GM10266 (cell line): ENCODE results near the gene ABCC3.
A peak's percentile ranks its signal among the peaks of the same experiment; 100 is the strongest.

Experiments used
- DNase-seq: peaks from one replicate; pipeline ENCODE4 v3.0.0; 2012; ENCODE audit errors: extremely low spot score
- TF ChIP-seq, protein P1 (sequence below): IDR thresholded peaks from 2 replicates; pipeline ENCODE4 v1.5.1; 2012; ENCODE audit warnings: mild to moderate bottlenecking, low read depth; ENCODE audit not compliant: control insufficient read depth, insufficient read depth; ENCODE audit errors: missing control alignments

The ABCC3 gene

DNA sequence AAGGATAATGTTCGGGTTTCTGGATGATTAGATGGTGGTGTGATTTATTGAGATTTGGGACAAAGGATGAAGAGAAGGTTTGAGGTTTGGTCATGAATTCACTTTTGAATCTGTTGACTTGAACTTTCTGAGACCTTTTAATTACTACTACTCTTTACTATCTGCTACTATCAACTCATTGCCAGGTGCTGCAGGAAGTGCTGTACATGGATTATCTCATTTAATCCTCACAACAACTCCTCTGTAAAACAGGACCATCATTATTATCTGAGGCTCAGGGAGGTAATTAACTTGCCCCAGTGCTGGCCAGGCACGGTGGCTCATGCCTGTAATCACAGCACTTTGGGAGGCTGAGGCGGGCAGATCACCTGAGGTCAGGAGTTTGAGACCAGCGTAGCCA lies 76.0 kb downstream of the ABCC3 start:
- no peak for DNase-seq
- TF ChIP-seq, protein P1, sequence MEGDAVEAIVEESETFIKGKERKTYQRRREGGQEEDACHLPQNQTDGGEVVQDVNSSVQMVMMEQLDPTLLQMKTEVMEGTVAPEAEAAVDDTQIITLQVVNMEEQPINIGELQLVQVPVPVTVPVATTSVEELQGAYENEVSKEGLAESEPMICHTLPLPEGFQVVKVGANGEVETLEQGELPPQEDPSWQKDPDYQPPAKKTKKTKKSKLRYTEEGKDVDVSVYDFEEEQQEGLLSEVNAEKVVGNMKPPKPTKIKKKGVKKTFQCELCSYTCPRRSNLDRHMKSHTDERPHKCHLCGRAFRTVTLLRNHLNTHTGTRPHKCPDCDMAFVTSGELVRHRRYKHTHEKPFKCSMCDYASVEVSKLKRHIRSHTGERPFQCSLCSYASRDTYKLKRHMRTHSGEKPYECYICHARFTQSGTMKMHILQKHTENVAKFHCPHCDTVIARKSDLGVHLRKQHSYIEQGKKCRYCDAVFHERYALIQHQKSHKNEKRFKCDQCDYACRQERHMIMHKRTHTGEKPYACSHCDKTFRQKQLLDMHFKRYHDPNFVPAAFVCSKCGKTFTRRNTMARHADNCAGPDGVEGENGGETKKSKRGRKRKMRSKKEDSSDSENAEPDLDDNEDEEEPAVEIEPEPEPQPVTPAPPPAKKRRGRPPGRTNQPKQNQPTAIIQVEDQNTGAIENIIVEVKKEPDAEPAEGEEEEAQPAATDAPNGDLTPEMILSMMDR = no peak

DNA sequence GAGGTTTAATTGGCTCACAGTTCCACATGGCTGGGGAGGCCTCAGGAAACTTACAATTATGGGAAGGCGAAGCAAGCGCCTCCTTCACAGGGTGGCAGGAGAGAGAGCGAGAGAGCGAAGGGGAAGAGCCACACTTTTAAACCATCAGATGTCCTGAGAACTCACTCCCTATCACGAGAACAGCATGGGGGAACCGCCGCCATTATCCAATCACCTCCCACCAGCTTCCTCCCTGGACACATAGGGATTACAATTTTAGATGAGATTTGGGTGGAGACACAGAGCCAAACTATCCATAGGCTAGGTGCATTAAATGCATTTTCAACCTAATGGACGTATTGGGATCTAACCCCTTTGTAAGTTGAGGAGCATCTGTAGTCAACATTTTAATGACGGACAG lies 78.0 kb downstream of the ABCC3 start:
- TF ChIP-seq, protein P1 = no peak
- no peak for DNase-seq

DNA sequence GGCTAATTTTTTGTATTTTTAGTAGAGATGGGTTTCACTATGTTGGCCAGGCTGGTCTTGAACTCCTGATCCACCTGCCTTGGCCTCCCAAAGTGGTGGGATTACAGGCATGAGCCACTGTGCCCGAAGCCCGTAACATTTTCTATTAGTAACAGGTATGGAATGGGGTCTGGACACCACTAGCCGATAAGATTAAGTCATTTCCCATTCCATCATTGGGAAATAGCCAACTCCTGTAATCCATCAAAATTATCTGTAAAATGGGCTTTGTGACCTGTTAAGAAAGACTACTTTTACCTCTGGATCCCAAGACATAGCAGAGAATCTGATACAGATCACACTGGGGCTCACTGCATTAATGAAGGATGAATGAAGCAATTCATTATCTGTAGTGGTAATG lies 80.8 kb downstream of the ABCC3 start:
- DNase-seq = no peak
- TF ChIP-seq, protein P1 = no peak

DNA sequence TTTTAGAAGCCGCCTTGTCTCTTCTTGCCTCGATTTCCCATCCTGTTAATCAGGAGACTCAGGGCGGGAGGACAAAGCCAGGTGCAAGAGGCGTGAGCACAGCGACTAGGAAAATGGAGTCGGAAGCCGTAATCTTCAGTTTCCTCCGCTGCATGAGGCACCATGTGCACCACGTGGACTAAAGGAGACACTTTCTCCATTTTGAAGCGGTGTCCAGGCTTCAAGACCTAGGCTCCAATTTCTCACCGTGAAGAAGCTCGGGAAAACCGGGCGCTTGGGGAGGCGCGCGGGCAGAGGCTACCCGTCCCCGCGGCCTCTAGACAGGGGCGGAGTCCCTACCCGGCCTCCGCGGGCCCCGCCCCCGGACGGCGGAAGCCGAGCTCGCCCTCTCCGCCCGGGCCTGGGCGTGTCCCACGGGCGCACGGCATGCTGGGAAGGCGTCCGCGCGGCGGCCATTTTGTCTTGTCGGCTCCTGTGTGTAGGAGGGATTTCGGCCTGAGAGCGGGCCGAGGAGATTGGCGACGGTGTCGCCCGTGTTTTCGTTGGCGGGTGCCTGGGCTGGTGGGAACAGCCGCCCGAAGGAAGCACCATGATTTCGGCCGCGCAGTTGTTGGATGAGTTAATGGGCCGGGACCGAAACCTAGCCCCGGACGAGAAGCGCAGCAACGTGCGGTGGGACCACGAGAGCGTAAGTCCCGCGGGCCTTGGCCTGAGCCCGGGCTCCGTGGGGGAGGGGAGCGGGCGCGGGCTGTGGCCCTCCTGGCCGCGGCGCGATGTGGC lies 84.7 kb downstream of the ABCC3 start, which contains the start of gene LUC7L3:
LUC7L3 (plus strand) TSS at position 460 of the 780 bp plus-strand sequence; CDS start at position 590, 130 bp downstream.
- DNase-seq = peak; percentile 97

DNA sequence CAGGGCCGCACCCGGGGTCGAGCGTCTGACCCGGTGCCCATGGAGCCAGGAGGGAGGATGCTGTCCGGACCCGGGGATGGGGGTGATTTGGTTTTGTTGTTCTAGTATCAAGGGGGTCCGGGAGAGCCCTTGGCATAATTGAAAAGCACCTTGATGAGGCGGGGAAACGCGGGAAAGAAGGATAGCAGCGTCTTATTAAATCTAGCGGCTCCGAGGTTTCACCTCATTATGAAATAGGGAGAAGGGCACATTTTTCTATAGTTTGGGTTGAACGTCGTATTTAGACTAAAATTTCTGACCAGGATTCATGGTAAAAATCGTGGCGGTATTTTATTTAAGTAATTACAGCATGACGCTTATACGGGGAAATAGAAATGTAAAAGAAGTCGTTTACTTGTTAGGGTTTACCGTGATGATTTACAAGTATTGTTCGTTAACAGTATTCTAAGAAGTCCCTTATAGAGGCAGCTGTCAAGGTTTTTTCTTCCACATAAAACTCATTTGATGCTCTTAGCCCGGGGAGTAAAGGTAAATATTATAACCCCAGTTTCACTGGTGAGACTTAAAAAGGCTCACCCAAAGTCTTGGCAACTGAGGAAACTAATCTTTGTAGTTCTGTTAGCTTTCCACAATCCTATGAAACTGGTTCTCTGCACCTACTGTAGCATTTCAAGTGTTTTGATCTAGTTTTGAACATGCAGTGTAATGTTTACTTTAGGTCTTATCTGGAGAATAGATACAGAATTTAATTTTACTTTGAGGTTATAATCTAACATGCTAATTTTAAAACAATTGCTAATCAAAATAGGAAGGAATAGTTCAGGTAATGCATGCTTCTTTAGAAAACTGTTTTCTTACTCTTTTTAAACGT lies 85.5 kb downstream of the ABCC3 start:
- no peak for DNase-seq
- TF ChIP-seq, protein P1 = no peak

More for the DNA sequence above, 84.7 kb downstream of the ABCC3 start, which contains the start of gene LUC7L3:
- TF ChIP-seq, protein P1 = no peak

DNA sequence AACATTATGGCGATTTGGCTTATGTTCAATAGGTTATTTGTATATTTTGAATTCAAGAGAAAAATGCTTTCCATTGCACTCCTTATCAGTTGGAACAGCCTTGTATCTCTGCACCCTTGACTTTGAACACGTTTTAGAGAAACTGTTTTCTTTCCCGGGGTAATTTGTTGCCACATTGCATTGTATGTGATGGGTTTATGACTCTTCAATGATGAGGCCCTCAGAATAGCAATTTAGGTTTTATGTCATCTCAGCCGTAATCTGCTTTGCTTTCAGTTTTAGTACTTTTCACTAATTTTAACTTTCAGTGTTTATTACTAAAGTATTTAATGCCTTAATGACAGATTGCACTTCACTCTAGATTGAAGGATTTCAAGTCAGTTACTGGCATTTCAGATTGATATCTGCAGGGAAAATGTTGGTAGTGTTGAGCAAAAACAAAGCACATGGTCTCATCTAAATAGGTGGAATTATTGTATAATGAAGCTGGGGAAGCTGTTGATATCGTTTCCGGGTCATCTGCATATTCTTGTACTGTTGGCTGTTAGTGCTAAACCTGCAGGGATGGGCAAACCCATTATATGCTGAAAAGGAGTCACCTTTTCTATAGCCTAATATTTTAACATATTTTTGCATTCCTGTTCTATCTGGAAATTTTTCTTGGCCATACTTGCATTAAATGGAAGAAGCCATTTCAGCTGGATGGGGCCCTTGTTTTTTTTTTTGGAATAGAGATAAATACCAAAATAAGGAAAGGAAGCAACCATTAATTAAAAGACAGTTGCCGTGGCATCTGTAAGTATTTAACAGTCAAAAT lies 86.7 kb downstream of the ABCC3 start:
- peak; percentile 53 for DNase-seq

More for the DNA sequence above, 86.7 kb downstream of the ABCC3 start:
- TF ChIP-seq, protein P1 = no peak
